ENCODE measurements around the gene PRDM16. TPM values are rescaled to one million over a fixed set of nuclear protein-coding genes. Genes with fewer than 3 reads are reported as not detected.

The PRDM16 gene
- total and polyA plus RNA-seq, 8 donors = 9.6 to 18.0 (median 14.7) TPM

DNA sequence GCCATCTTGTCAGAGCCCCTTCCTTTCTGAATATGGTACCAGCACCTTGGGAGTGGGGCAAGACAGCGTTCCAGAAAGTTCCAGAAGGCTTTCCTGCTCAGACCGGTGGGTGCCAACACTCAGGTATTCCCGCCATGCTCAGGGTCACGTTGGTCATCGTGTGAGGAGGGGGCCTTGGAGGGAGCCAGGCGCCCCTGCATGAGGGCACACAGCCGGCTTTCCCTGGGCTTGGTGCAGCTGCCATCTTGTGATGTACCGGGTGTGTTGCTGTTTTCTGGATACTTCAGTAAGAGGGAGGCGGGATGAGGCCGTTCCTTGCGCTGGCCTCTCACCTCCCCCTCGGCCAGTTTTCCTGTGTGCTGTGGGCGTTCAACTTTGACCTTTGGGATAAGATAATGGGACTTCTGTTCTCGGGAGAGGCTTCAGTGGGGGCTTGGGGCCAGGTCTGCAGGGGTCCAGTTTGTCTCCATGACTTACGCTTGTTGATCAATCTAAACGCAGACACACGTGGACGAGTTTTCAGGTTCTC is 69.7 kb downstream of the PRDM16 start:
- no peaks in the 10 kb centered on the region for H3K36me3 ChIP-seq
- H3K4me3 ChIP-seq = no peak overlapping the region
- peaks cover 0 to 84% of the 10 kb centered on the region in 2 donors for H3K27me3 ChIP-seq
- intact Hi-C loops (cut with DNase I) = no loop called here
- DNase-seq (no peak), ATAC-seq (no peak)
- peaks cover 4% of the 10 kb centered on the region in 2 donors for H3K4me1 ChIP-seq
- no peaks in the 10 kb centered on the region for H3K9me3 ChIP-seq
- H3K27ac ChIP-seq = no peak overlapping the region
- TF ChIP-seq, protein P1, sequence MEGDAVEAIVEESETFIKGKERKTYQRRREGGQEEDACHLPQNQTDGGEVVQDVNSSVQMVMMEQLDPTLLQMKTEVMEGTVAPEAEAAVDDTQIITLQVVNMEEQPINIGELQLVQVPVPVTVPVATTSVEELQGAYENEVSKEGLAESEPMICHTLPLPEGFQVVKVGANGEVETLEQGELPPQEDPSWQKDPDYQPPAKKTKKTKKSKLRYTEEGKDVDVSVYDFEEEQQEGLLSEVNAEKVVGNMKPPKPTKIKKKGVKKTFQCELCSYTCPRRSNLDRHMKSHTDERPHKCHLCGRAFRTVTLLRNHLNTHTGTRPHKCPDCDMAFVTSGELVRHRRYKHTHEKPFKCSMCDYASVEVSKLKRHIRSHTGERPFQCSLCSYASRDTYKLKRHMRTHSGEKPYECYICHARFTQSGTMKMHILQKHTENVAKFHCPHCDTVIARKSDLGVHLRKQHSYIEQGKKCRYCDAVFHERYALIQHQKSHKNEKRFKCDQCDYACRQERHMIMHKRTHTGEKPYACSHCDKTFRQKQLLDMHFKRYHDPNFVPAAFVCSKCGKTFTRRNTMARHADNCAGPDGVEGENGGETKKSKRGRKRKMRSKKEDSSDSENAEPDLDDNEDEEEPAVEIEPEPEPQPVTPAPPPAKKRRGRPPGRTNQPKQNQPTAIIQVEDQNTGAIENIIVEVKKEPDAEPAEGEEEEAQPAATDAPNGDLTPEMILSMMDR (IDR thresholded peaks at IDR 0.05) = no peak

DNA sequence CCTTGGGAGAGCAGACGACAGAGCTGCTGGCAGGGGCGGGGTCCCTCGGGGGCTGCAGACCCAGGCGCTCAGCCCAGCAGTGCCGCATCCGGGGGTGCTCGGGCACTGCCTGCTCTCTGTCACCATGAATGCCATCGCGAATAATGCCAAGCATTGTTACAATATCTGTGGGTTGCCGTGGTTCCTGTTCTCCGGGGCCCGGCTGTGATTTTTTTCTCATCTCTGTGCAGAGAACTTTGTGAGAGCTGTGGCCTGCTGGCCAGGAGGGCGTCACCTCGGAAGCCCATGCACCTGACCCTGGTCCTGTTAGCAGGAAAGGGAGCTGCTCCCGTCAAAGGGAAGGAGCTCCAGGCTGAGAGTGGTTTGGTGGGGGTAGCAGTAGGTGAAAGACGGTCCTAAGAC is 70.4 kb downstream of the PRDM16 start:
- Histone ChIP-seq H3K4me1 (peaks cover 0 to 4% of the 10 kb centered on the region in 2 donors), H3K4me3 (no peak overlapping the region), H3K9me3 (no peaks in the 10 kb centered on the region), H3K27ac (no peak overlapping the region), H3K27me3 (peaks cover 0 to 87% of the 10 kb centered on the region in 2 donors), H3K36me3 (no peaks in the 10 kb centered on the region)
- DNase-seq = no peak
- intact Hi-C loops (cut with DNase I) = no loop called here
- TF ChIP-seq, protein P1 (IDR thresholded peaks at IDR 0.05) = no peak
- no peak for ATAC-seq

DNA sequence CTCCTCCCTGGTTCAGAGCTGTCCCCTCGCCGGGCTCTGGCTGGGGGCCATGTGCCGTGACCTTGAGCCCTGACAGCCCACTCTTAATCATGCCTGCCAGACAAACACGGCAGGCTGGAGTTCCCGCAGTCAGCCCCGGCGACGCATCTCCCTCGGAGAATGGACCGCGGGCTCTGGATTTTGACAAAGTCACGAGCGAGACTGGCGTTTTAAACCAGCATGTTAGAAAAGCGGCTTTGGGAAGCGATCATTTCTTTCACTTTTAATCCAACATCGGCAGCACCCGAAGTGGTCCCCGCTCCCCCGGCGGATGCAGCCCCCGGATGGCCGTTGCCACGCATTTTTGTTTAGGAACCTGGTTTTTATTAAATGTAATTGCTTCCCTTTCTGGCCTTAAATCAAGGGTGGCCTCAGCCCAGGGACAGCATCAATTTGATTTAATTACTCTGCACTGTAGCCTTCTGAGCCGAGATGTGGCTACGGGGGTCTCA is 70.9 kb downstream of the PRDM16 start:
- no peak overlapping the region for H3K27ac ChIP-seq

DNA sequence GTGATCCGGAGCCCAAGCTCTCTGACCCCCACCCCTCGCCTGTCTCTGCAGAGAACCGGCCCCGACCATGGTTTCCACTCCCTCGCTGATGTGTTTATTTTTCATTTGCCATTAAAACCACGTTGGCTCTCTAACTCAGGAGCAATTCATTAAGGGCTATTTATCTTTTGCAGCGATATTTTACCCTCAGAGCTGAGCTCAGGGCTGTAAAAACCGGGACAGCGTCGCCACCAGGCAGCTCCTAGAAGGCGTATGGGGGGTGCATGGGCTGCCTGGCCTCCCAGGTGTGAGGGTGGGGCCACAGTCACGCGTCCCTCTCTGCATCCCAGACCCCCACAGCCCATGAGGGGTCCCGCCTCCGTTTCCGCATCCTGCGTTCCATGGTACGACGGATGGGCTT is 71.4 kb downstream of the PRDM16 start:
- Histone ChIP-seq H3K4me3 (no peak overlapping the region), H3K9me3 (no peaks in the 10 kb centered on the region), H3K36me3 (no peaks in the 10 kb centered on the region), H3K27ac (no peak overlapping the region), H3K4me1 (peaks cover 0 to under 1% of the 10 kb centered on the region in 2 donors), H3K27me3 (peaks cover 0 to 87% of the 10 kb centered on the region in 2 donors)
- no peak for ATAC-seq
- intact Hi-C loops (cut with DNase I) = no loop called here
- no peak for DNase-seq
- TF ChIP-seq, protein P1 (IDR thresholded peaks at IDR 0.05) = no peak

More for the DNA sequence above, 70.9 kb downstream of the PRDM16 start:
- Histone ChIP-seq H3K36me3 (no peaks in the 10 kb centered on the region), H3K4me1 (peaks cover 0 to 4% of the 10 kb centered on the region in 2 donors), H3K4me3 (no peak overlapping the region), H3K27me3 (peaks cover 0 to 87% of the 10 kb centered on the region in 2 donors), H3K9me3 (no peaks in the 10 kb centered on the region)
- no peak for DNase-seq
- TF ChIP-seq, protein P1 (IDR thresholded peaks at IDR 0.05) = no peak
- intact Hi-C loops (cut with DNase I) = no loop called here
- ATAC-seq = no peak

DNA sequence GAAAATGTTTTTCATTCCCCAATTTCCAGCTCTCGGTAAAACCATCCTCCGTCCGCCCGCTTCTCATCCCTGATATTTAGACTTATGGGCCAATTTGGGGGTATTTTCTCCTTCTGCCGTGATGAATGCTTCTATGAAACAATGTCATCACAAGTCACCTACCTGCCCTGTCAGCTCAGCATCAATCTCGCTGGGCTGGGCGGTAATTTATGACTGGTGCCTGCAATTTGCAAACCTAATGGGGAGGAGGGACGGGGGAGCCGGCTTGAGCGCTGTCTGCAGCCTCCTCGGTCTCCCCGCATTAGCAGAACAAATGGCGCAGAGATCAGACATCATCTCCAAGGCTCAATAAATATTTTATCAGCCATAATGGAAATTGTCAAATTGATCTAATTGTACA is 72.1 kb downstream of the PRDM16 start:
- no peaks in the 10 kb centered on the region for H3K4me1 ChIP-seq
- intact Hi-C loops (cut with DNase I) = no loop called here
- H3K27me3 ChIP-seq = peaks cover 0 to 85% of the 10 kb centered on the region in 2 donors
- DNase-seq (no peak), ATAC-seq (no peak)
- no peaks in the 10 kb centered on the region for H3K9me3 ChIP-seq
- no peak overlapping the region for H3K27ac ChIP-seq
- TF ChIP-seq, protein P1 (IDR thresholded peaks at IDR 0.05) = no peak
- H3K36me3 ChIP-seq = no peaks in the 10 kb centered on the region
- no peak overlapping the region for H3K4me3 ChIP-seq

Measured in left lung (tissue), 10 donors.